ENCODE data around the gene SETBP1.

Gene SETBP1

GRCh38 chr18:44842588-44843412, 162.1 kb downstream of the SETBP1 start:
- Histone ChIP-seq H3K36me3 (ENCODE audit: insufficient read depth, low read depth, low read length) (no peaks in the 10 kb centered on the region), H3K4me1 (ENCODE audit: insufficient read depth, low read length) (peaks cover 12% of the 10 kb centered on the region), H3K4me3 (ENCODE audit: low read length) (no peak overlapping the region), H3K9ac (ENCODE audit: low read depth, low read length) (no peak overlapping the region), H3K9me3 (ENCODE audit: insufficient read depth, low read depth, low read length) (no peaks in the 10 kb centered on the region), H3K27ac (ENCODE audit: low read length) (no peak overlapping the region), H3K27me3 (ENCODE audit: insufficient read depth, low read length) (no peaks in the 10 kb centered on the region)

GRCh38 chr18:44844486-44844885, 163.8 kb downstream of the SETBP1 start:
- Histone ChIP-seq H3K4me3 (ENCODE audit: low read length) (no peak overlapping the region), H3K27me3 (ENCODE audit: insufficient read depth, low read length) (no peaks in the 10 kb centered on the region), H3K9ac (ENCODE audit: low read depth, low read length) (no peak overlapping the region), H3K4me1 (ENCODE audit: insufficient read depth, low read length) (peaks cover 5% of the 10 kb centered on the region), H3K27ac (ENCODE audit: low read length) (no peak overlapping the region), H3K36me3 (ENCODE audit: insufficient read depth, low read depth, low read length) (no peaks in the 10 kb centered on the region), H3K9me3 (ENCODE audit: insufficient read depth, low read depth, low read length) (no peaks in the 10 kb centered on the region)

GRCh38 chr18:44846450-44846849, 165.8 kb downstream of the SETBP1 start:
- Histone ChIP-seq H3K4me1 (ENCODE audit: insufficient read depth, low read length) (peaks cover 3% of the 10 kb centered on the region; the same call in 1 of the 2 replicates), H3K27ac (ENCODE audit: low read length) (no peak overlapping the region), H3K27me3 (ENCODE audit: insufficient read depth, low read length) (no peaks in the 10 kb centered on the region), H3K9me3 (ENCODE audit: insufficient read depth, low read depth, low read length) (no peaks in the 10 kb centered on the region), H3K4me3 (ENCODE audit: low read length) (no peak overlapping the region), H3K36me3 (ENCODE audit: insufficient read depth, low read depth, low read length) (no peaks in the 10 kb centered on the region), H3K9ac (ENCODE audit: low read depth, low read length) (no peak overlapping the region)

GRCh38 chr18:44848644-44849335, 168.1 kb downstream of the SETBP1 start:
- H3K4me1 ChIP-seq (ENCODE audit: insufficient read depth, low read length): peaks cover 3% of the 10 kb centered on the region; the same call in 1 of the 2 replicates
- H3K27me3 ChIP-seq (ENCODE audit: insufficient read depth, low read length): no peaks in the 10 kb centered on the region
- H3K4me3 ChIP-seq (ENCODE audit: low read length): no peak overlapping the region
- no peak overlapping the region for H3K27ac ChIP-seq (ENCODE audit: low read length)
- no peak overlapping the region for H3K9ac ChIP-seq (ENCODE audit: low read depth, low read length)
- no peaks in the 10 kb centered on the region for H3K36me3 ChIP-seq (ENCODE audit: insufficient read depth, low read depth, low read length)
- no peaks in the 10 kb centered on the region for H3K9me3 ChIP-seq (ENCODE audit: insufficient read depth, low read depth, low read length)

- Histone ChIP-seq H3K27ac (ENCODE audit: low read length) (no peak overlapping the region), H3K27me3 (ENCODE audit: insufficient read depth, low read length) (no peaks in the 10 kb centered on the region), H3K9me3 (ENCODE audit: insufficient read depth, low read depth, low read length) (no peaks in the 10 kb centered on the region), H3K4me3 (ENCODE audit: low read length) (no peak overlapping the region), H3K36me3 (ENCODE audit: insufficient read depth, low read depth, low read length) (no peaks in the 10 kb centered on the region), H3K4me1 (ENCODE audit: insufficient read depth, low read length) (peaks cover 3% of the 10 kb centered on the region; the same call in 1 of the 2 replicates), H3K9ac (ENCODE audit: low read depth, low read length) (no peak overlapping the region)
Observed at GRCh38 chr18:44849361-44849760, 168.7 kb downstream of the SETBP1 start.

- Histone ChIP-seq H3K9ac (ENCODE audit: low read depth, low read length) (no peak overlapping the region), H3K27me3 (ENCODE audit: insufficient read depth, low read length) (no peaks in the 10 kb centered on the region), H3K4me3 (ENCODE audit: low read length) (no peak overlapping the region), H3K27ac (ENCODE audit: low read length) (no peak overlapping the region), H3K9me3 (ENCODE audit: insufficient read depth, low read depth, low read length) (no peaks in the 10 kb centered on the region), H3K36me3 (ENCODE audit: insufficient read depth, low read depth, low read length) (no peaks in the 10 kb centered on the region), H3K4me1 (ENCODE audit: insufficient read depth, low read length) (peaks cover 3% of the 10 kb centered on the region; the same call in 1 of the 2 replicates)
Observed at GRCh38 chr18:44850001-44850400, 169.3 kb downstream of the SETBP1 start.

GRCh38 chr18:44851856-44852621, 171.4 kb downstream of the SETBP1 start:
- Histone ChIP-seq H3K9ac (ENCODE audit: low read depth, low read length) (no peak overlapping the region), H3K27me3 (ENCODE audit: insufficient read depth, low read length) (no peaks in the 10 kb centered on the region), H3K9me3 (ENCODE audit: insufficient read depth, low read depth, low read length) (no peaks in the 10 kb centered on the region), H3K36me3 (ENCODE audit: insufficient read depth, low read depth, low read length) (no peaks in the 10 kb centered on the region), H3K27ac (ENCODE audit: low read length) (no peak overlapping the region), H3K4me1 (ENCODE audit: insufficient read depth, low read length) (peaks cover 3% of the 10 kb centered on the region; the same call in 1 of the 2 replicates), H3K4me3 (ENCODE audit: low read length) (no peak overlapping the region)

GRCh38 chr18:44852818-44853217, 172.1 kb downstream of the SETBP1 start:
- peaks cover 3% of the 10 kb centered on the region; the same call in 1 of the 2 replicates for H3K4me1 ChIP-seq (ENCODE audit: insufficient read depth, low read length)
- no peak overlapping the region for H3K9ac ChIP-seq (ENCODE audit: low read depth, low read length)
- no peak overlapping the region for H3K27ac ChIP-seq (ENCODE audit: low read length)
- no peaks in the 10 kb centered on the region for H3K36me3 ChIP-seq (ENCODE audit: insufficient read depth, low read depth, low read length)
- no peak overlapping the region for H3K4me3 ChIP-seq (ENCODE audit: low read length)
- no peaks in the 10 kb centered on the region for H3K9me3 ChIP-seq (ENCODE audit: insufficient read depth, low read depth, low read length)
- no peaks in the 10 kb centered on the region for H3K27me3 ChIP-seq (ENCODE audit: insufficient read depth, low read length)

- H3K9me3 ChIP-seq (ENCODE audit: insufficient read depth, low read depth, low read length): no peaks in the 10 kb centered on the region
Observed at GRCh38 chr18:44853430-44853829, 172.7 kb downstream of the SETBP1 start.

GRCh38 chr18:44855681-44856080, 175.0 kb downstream of the SETBP1 start:
- Histone ChIP-seq H3K27ac (ENCODE audit: low read length) (no peak overlapping the region), H3K36me3 (ENCODE audit: insufficient read depth, low read depth, low read length) (no peaks in the 10 kb centered on the region), H3K4me1 (ENCODE audit: insufficient read depth, low read length) (no peaks in the 10 kb centered on the region), H3K9me3 (ENCODE audit: insufficient read depth, low read depth, low read length) (no peaks in the 10 kb centered on the region), H3K27me3 (ENCODE audit: insufficient read depth, low read length) (no peaks in the 10 kb centered on the region), H3K4me3 (ENCODE audit: low read length) (no peak overlapping the region), H3K9ac (ENCODE audit: low read depth, low read length) (no peak overlapping the region)

More at GRCh38 chr18:44853430-44853829, 172.7 kb downstream of the SETBP1 start:
- no peaks in the 10 kb centered on the region for H3K27me3 ChIP-seq (ENCODE audit: insufficient read depth, low read length)
- H3K36me3 ChIP-seq (ENCODE audit: insufficient read depth, low read depth, low read length): no peaks in the 10 kb centered on the region
- no peak overlapping the region for H3K4me3 ChIP-seq (ENCODE audit: low read length)
- H3K27ac ChIP-seq (ENCODE audit: low read length): no peak overlapping the region
- peaks cover under 1% of the 10 kb centered on the region; the same call in 1 of the 2 replicates for H3K4me1 ChIP-seq (ENCODE audit: insufficient read depth, low read length)
- H3K9ac ChIP-seq (ENCODE audit: low read depth, low read length): no peak overlapping the region

GRCh38 chr18:44856157-44856556, 175.5 kb downstream of the SETBP1 start:
- no peaks in the 10 kb centered on the region for H3K4me1 ChIP-seq (ENCODE audit: insufficient read depth, low read length)
- no peaks in the 10 kb centered on the region for H3K36me3 ChIP-seq (ENCODE audit: insufficient read depth, low read depth, low read length)
- H3K9me3 ChIP-seq (ENCODE audit: insufficient read depth, low read depth, low read length): no peaks in the 10 kb centered on the region
- H3K4me3 ChIP-seq (ENCODE audit: low read length): no peak overlapping the region
- H3K27ac ChIP-seq (ENCODE audit: low read length): no peak overlapping the region
- no peak overlapping the region for H3K9ac ChIP-seq (ENCODE audit: low read depth, low read length)
- H3K27me3 ChIP-seq (ENCODE audit: insufficient read depth, low read length): no peaks in the 10 kb centered on the region
